Endothelial cell of umbilical vein (primary cell): ENCODE results near the gene POLR3A. TPM values are rescaled to one million over a fixed set of nuclear protein-coding genes. Genes with fewer than 3 reads are reported as not detected.

Experiments used
- BruUV-seq: library from RNA; stranded (reverse); fragments of 400-500 nt; replicated peaks from 2 replicates; lab custom pipeline; 2021; lab: Mats Ljungman, UMichigan
- CTCF ChIA-PET: fragments of 300-600, 350-600 bp; sonication (Branson Sonifier 250); formaldehyde crosslinking; loops from one replicate; lab custom pipeline; 2021; ENCODE audit warnings: antibody characterized with exemption, inconsistent platforms; lab: Charles Lee
- POLR2A ChIA-PET: fragments of 300-600, 350-600 bp; sonication (Branson Sonifier 250); formaldehyde crosslinking; loops from one replicate; lab custom pipeline; 2021; ENCODE audit warnings: antibody characterized with exemption, inconsistent platforms; lab: Charles Lee
- DNase-seq: peaks from one replicate; pipeline ENCODE4 v3.0.0-alpha.2; 2011; ENCODE audit warnings: low read depth, low spot score
- FAIRE-seq: peaks from 2 replicates; lab custom pipeline; 2011; peaks lifted over from hg19 to GRCh38; lab: Jason Lieb, UNC
- H2AFZ ChIP-seq: 2 replicates; pipeline ENCODE4 v1.6.0; 2012; ENCODE audit warnings: low read depth, low read length, control low read depth, inconsistent platforms
- H3K27ac ChIP-seq: 2 replicates; pipeline ENCODE4 v1.5.1; 2011; ENCODE audit warnings: low read depth, mild to moderate bottlenecking, control low read depth, low read length, moderate library complexity; ENCODE audit not compliant: insufficient read depth
- H3K27me3 ChIP-seq, 2 experiments: 2 replicates each; pipeline versions ENCODE4 v1.6.0 to v1.6.1; 2011; ENCODE audit warnings: low read length in 2 of 2, mixed read lengths in 1 of 2; ENCODE audit not compliant: control insufficient read depth in 2 of 2, insufficient read depth in 2 of 2
- H3K36me3 ChIP-seq, 2 experiments: 2 replicates in 1 of 2; 3 replicates in 1 of 2; pipeline ENCODE4 v1.5.1; 2011; ENCODE audit warnings: low read length in 2 of 2, mild to moderate bottlenecking in 1 of 2, moderate library complexity in 1 of 2; ENCODE audit not compliant: control insufficient read depth in 2 of 2, insufficient read depth in 2 of 2; ENCODE audit errors: extremely low read depth in 1 of 2
- H3K4me1 ChIP-seq: 3 replicates; pipeline ENCODE4 v1.5.1; 2011; ENCODE audit warnings: mild to moderate bottlenecking, low read length; ENCODE audit not compliant: control insufficient read depth, insufficient read depth; ENCODE audit errors: extremely low read depth
- H3K4me2 ChIP-seq: 2 replicates; pipeline ENCODE4 v1.6.1; 2011; ENCODE audit warnings: low read length, control low read depth, mixed read lengths; ENCODE audit not compliant: insufficient read depth
- H3K4me3 ChIP-seq, 3 experiments: fragments of 200-600 bp in 1 of 3; sonication (generic), shearing (Covaris generic) in 1 of 3; replicated peaks in 1 of 3; 2 replicates each; pipeline ENCODE4 v1.5.1; 2011 to 2016; ENCODE audit warnings: control low read depth in 3 of 3, low read length in 3 of 3, mild to moderate bottlenecking in 2 of 3, inconsistent platforms in 1 of 3, low read depth in 1 of 3, moderate library complexity in 1 of 3; ENCODE audit not compliant: insufficient read depth in 1 of 3
- H3K79me2 ChIP-seq: 2 replicates; pipeline ENCODE4 v1.6.0; 2012; ENCODE audit warnings: low read length, inconsistent platforms; ENCODE audit not compliant: control insufficient read depth, insufficient read depth
- H3K9ac ChIP-seq: replicated peaks from 2 replicates; pipeline ENCODE3; 2011; ENCODE audit warnings: low read length, control low read depth; ENCODE audit not compliant: insufficient read depth; ENCODE audit errors: extremely low read depth
- H3K9me1 ChIP-seq: replicated peaks from 3 replicates; pipeline ENCODE4 v1.6.0; 2011; ENCODE audit warnings: mild to moderate bottlenecking, low read length; ENCODE audit not compliant: control insufficient read depth, insufficient read depth; ENCODE audit errors: extremely low read depth
- H3K9me3 ChIP-seq: replicated peaks from 2 replicates; pipeline ENCODE4 v1.5.1; 2012; ENCODE audit warnings: low read length, inconsistent platforms; ENCODE audit not compliant: control insufficient read depth, insufficient read depth
- H4K20me1 ChIP-seq: replicated peaks from 2 replicates; pipeline ENCODE3; 2011; ENCODE audit warnings: mild to moderate bottlenecking, low read length; ENCODE audit not compliant: control insufficient read depth, insufficient read depth; ENCODE audit errors: extremely low read depth
- CTCF ChIP-seq, 2 donors: IDR thresholded peaks; 1 replicate in 1 of 2; 2 replicates in 1 of 2; pipeline ENCODE4 v1.5.1; 2011; ENCODE audit warnings: low read length in 2 of 2, mild to moderate bottlenecking in 2 of 2, moderate library complexity in 2 of 2, control low read depth in 1 of 2, inconsistent platforms in 1 of 2, low read depth in 1 of 2; ENCODE audit not compliant: insufficient read depth in 1 of 2; ENCODE audit errors: extremely low read depth in 1 of 2
- EZH2 ChIP-seq: IDR thresholded peaks from 2 replicates; pipeline ENCODE4 v1.6.1; 2012; ENCODE audit warnings: borderline replicate concordance, low read depth, mild to moderate bottlenecking, moderate library complexity, low read length, inconsistent platforms; ENCODE audit not compliant: severe bottlenecking
- FOS ChIP-seq: IDR thresholded peaks from 2 replicates; pipeline ENCODE4 v1.6.1; 2011; ENCODE audit warnings: mild to moderate bottlenecking, low read length, moderate library complexity, borderline replicate concordance; ENCODE audit not compliant: insufficient read depth
- GATA2 ChIP-seq: IDR thresholded peaks from 2 replicates; pipeline ENCODE4 v1.7.0; 2011; ENCODE audit warnings: low read depth, mild to moderate bottlenecking, moderate library complexity, mixed read lengths, low read length; ENCODE audit not compliant: insufficient read length, insufficient read depth
- JUN ChIP-seq: IDR thresholded peaks from 2 replicates; pipeline ENCODE4 v1.6.1; 2011; ENCODE audit warnings: borderline replicate concordance, low read depth; ENCODE audit not compliant: insufficient read length, insufficient read depth
- MAX ChIP-seq: IDR thresholded peaks from 2 replicates; pipeline ENCODE4 v1.6.1; 2011; ENCODE audit not compliant: insufficient read depth, insufficient read length
- MYC ChIP-seq: IDR thresholded peaks from one replicate; pipeline ENCODE4 v1.6.1; 2011; ENCODE audit warnings: mild to moderate bottlenecking, low read depth, low read length
- POLR2A ChIP-seq: IDR thresholded peaks from 2 replicates; pipeline ENCODE4 v1.6.1; 2012; ENCODE audit warnings: low read depth, mild to moderate bottlenecking, control low read depth, low read length
- POLR2AphosphoS5 ChIP-seq: IDR thresholded peaks from 2 replicates; pipeline ENCODE4 v1.6.1; 2012; ENCODE audit warnings: low read depth, mild to moderate bottlenecking, control low read depth, low read length, moderate library complexity; ENCODE audit not compliant: insufficient read depth
- dilution Hi-C: fragments of 300-500 bp; cut with MboI; formaldehyde crosslinking; loops from one replicate; pipeline ENCODE4 v1.15.0; 2019; ENCODE audit warnings: low sequenced_read_pairs; ENCODE audit not compliant: extremely low pct_ligation_motif_present
- intact Hi-C: fragments of 100-400 bp; cut with micrococcal nuclease; formaldehyde crosslinking; loops from one replicate; pipeline ENCODE4 v1.10.0; 2022
- polyA plus RNA-seq, 4 experiments: library from polyadenylated mRNA; depleted of rRNA in 3 of 4; stranded (reverse) in 3 of 4; unstranded in 1 of 4; fragments of >200 nt; gene quantifications; 2 replicates each; pipeline versions ENCODE4 v1.2.1 to v1.2.3, GENCODE V29; 2011 to 2012; ENCODE audit warnings: missing spikeins in 1 of 4
- total RNA-seq: library from RNA; stranded (reverse); gene quantifications from 2 replicates; pipeline ENCODE4 v1.2.3, GENCODE V29; 2021

Gene POLR3A
- total and polyA plus RNA-seq, 2 donors (not counting 3 experiments of a cell fraction or from before 2014, with no cell fraction given): 9.5 to 25.3 TPM

DNA sequence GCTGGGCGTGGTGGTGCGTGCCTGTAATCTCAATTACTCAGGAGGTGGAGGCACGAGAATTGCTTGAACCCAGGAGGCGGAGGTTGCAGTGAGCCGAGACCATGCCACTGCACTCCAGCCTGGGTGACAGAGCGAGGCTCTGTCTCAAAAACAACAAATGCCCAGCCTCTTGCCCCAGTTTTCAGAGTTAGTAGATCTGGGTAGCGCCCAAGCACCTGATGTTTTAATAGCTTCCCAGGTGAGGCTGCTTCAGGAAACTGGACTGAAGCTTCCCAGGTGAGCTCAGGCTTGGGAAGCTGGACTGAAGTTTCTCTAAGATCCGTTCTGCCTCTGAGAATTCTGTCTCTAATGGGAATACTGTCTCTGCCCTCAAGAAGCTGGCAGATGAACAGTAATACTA, 16.5 kb upstream of the POLR3A start:
- H3K9me1 ChIP-seq: no peaks in the 10 kb centered on the region

More for the DNA sequence above, 16.5 kb upstream of the POLR3A start:
- dilution Hi-C loops (no loop called here), intact Hi-C loops (loop anchor here (2.0 to 5.0 kb wide), 5 partner anchors 121 to 1021 kb away; partner anchors contain the start of gene ZMIZ1)
- H3K79me2 ChIP-seq: peaks cover 7% of the 10 kb centered on the region
- peaks cover 7 to 8% of the 10 kb centered on the region in 2 experiments for H3K36me3 ChIP-seq
- TF ChIP-seq POLR2AphosphoS5: no peak
- TF ChIP-seq GATA2: no peak
- TF ChIP-seq FOS: no peak
- no peak for TF ChIP-seq MYC
- TF ChIP-seq POLR2A: no peak
- TF ChIP-seq CTCF (IDR thresholded peaks at IDR 0.05; ENCODE audit: extremely low read depth in 1 of 2, insufficient read depth in 1 of 2, low read depth in 1 of 2, low read length in 2 of 2): no peak
- no peak for TF ChIP-seq EZH2
- TF ChIP-seq MAX: no peak
- no peak for TF ChIP-seq JUN
- DNase-seq (no peak), FAIRE-seq (no peak)
- no peaks in the 10 kb centered on the region for H3K9me3 ChIP-seq
- H3K4me2 ChIP-seq: no peak overlapping the region
- CTCF ChIA-PET: interaction anchor here (2.1 to 3.4 kb wide), 5 partner anchors 9 to 1149 kb away, joined by 9 to 68 read pairs (median 19); no protein-coding TSS in a partner anchor
- H3K4me1 ChIP-seq: peaks cover 10% of the 10 kb centered on the region
- H3K27me3 ChIP-seq: no peaks in the 10 kb centered on the region
- peaks cover 7% of the 10 kb centered on the region for H4K20me1 ChIP-seq
- POLR2A ChIA-PET: no interaction called here
- no peak overlapping the region for H3K27ac ChIP-seq
- H3K4me3 ChIP-seq: no peak overlapping the region
- H2AFZ ChIP-seq: no peak overlapping the region
- no TSS peak for BruUV-seq
- no peak overlapping the region for H3K9ac ChIP-seq
